ENCODE results near the gene WDR76. TPM values are rescaled to one million over a fixed set of nuclear protein-coding genes. Genes with fewer than 3 reads are reported as not detected.
"Not testable (repeated sequence)": the region's sequence is repeated elsewhere in the genome, so short reads cannot be mapped to it uniquely, and the experiment has no call there.

The WDR76 gene
- total RNA-seq, 2 experiments from 2014 or later: 72.2 to 74.7 TPM

DNA sequence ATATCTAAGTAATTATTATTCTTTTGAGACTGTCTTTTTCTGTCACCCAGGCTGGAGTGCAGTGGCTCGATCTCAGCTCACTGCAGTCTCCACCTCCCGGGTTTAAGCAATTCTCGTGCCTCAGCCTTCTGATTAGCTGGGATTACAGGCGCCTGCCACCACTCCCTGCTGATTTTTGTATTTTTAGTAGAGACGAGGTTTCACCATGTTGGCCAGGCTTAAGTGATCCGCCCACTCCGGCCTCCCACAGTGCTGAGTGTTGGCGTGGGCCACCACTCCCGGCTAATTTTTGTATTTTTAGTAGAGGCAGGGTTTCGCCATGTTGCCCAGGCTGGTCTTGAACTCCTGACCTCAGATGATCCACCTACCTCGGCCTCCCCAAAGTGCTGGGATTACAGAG, 1.5 kb upstream of the WDR76 start:
- not testable (repeated sequence) for H3K9me3 Mint-ChIP-seq, H3K27me3 Mint-ChIP-seq, H3K4me3 Mint-ChIP-seq, DNase-seq
- ChIA-PET POLR2A (interaction anchor here (0.6 to 10.8 kb wide), 11 partner anchors 8 to 901 kb away, joined by 3 to 163 read pairs (median 6); partner anchors contain the start of genes ELL3, HYPK, PDIA3 and SERF2), CTCF (interaction anchor here (0.9 to 1.5 kb wide), 4 partner anchors 25 to 83 kb away, joined by 3 to 6 read pairs (median 4); partner anchors contain the start of genes ELL3, HYPK and SERINC4)
- peaks cover 76% of the 10 kb centered on the region for H3K4me1 Mint-ChIP-seq
- peak overlapping the region; percentile 93 for H3K27ac Mint-ChIP-seq
- H3K36me3 Mint-ChIP-seq (ENCODE audit: low read depth): peaks cover 41% of the 10 kb centered on the region

DNA sequence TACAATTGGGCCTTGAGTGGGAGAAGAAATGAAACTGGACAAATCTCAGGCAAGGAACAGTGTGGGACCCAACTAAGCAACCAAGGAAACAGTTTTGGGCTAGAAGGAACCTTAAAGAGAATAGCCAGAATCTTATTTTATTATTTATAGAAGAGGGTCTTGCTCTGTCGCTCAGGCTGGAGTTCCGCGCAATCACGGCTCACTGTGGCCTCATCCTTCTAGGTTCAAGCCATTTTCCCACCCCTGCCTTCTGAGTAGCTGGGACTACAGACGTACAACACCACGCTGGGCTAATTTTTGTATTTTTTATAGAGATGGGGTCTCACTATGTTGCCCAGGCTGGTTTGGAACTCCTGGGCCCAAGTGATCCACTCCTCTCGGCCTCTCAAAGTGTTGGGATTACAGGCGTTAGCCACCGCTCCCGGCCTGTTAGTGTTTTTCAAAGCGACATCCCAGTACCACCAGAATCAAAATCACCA, 734 bp upstream of the WDR76 start:
- CTCF ChIA-PET: no interaction called here
- Mint-ChIP-seq H3K4me1 (peaks cover 74% of the 10 kb centered on the region), H3K9me3 (peaks cover 3% of the 10 kb centered on the region), H3K27ac (peak overlapping the region; percentile 93), H3K27me3 (no peaks in the 10 kb centered on the region), H3K36me3 (ENCODE audit: low read depth) (peaks cover 41% of the 10 kb centered on the region), H3K4me3 (peak overlapping the region; percentile 90)
- DNase-seq: no peak
- POLR2A ChIA-PET: interaction anchor here (1.7 to 10.8 kb wide), 4 partner anchors 26 to 900 kb away, joined by 3 to 163 read pairs (median 47); partner anchors contain the start of genes HYPK, SERF2 and SERINC4

DNA sequence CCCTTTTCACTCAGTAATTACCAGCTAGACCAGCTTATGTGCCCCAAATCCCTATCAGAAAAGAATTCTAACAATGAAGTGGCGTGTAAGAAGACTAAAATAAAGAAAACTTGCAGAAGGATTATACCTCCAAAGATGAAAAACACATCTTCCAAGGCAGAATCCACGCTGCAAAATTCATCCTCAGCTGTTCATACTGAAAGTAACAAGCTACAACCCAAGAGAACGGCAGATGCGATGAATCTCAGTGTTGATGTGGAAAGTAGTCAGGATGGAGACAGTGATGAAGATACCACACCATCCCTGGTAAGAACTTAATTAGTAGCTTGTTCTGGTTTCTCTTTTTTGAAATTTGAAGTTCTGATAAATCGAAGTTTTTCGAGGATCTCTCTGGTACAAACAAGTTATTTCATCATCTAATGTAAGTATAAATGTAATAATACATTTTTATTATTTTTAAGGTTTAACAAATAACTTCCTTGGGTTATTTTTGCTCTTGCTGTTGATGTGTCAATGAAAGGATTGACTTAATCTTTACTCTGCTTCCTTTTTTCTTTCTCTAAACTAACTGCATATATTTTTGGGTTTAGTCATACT, 1.4 kb downstream of the WDR76 start:
- Mint-ChIP-seq H3K4me3 (peak overlapping the region; percentile 90), H3K27ac (peak overlapping the region; percentile 91), H3K4me1 (peaks cover 69% of the 10 kb centered on the region), H3K27me3 (no peaks in the 10 kb centered on the region), H3K9me3 (peaks cover 3% of the 10 kb centered on the region), H3K36me3 (ENCODE audit: low read depth) (peaks cover 49% of the 10 kb centered on the region)
- ChIA-PET POLR2A (interaction anchor here (0.9 to 10.8 kb wide), 9 partner anchors 8 to 457 kb away, joined by 3 to 163 read pairs (median 7); partner anchors contain the start of genes ELL3, HYPK, PDIA3 and SERF2), CTCF (interaction anchor here (1.3 to 2.3 kb wide), 3 partner anchors 9 to 58 kb away, joined by 5 to 12 read pairs (median 5); no protein-coding TSS in a partner anchor)
- peak; percentile 30 for DNase-seq

DNA sequence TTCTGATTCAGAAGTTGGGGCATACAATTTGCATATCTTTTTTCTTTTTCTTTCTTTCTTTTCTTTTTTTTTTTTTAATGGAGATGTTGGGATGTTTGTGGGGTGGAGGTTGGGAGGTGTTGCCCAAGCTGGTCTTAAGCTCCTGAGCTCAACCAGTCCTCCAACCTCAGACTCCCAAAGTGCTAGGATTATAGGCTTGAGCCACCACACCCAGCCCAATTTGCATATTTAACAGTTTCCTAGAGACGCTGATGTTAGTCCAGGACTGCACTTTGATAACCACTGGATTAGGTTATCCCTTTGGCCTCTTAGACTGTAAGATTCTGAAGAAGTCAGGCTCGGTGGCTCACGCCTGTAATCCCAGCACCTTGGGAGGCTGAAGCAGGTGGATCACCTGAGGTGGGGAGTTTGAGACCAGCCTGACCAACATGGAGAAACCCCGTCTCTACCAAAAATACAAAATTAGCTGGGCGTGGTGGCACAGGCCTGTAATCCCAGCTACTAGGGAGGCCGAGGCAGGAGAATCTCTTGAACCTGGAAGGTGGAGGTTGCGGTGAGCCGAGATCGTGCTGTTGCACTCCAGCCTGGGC, 3.2 kb downstream of the WDR76 start:
- CTCF ChIA-PET: interaction anchor here (2.0 kb wide), 1 partner anchor 53 kb away, joined by 8 read pairs; the partner anchor contains the start of gene ELL3
- Mint-ChIP-seq H3K4me3 (peak overlapping the region; percentile 90), H3K36me3 (ENCODE audit: low read depth) (peaks cover 56% of the 10 kb centered on the region), H3K27ac (peak overlapping the region; percentile 52), H3K4me1 (peaks cover 57% of the 10 kb centered on the region)
- POLR2A ChIA-PET: interaction anchor here (1.9 to 5.1 kb wide), 2 partner anchors 18 to 29 kb away, joined by 4 to 18 read pairs; partner anchors contain the start of genes HYPK and SERINC4
- not testable (repeated sequence) for H3K9me3 Mint-ChIP-seq, H3K27me3 Mint-ChIP-seq, DNase-seq

DNA sequence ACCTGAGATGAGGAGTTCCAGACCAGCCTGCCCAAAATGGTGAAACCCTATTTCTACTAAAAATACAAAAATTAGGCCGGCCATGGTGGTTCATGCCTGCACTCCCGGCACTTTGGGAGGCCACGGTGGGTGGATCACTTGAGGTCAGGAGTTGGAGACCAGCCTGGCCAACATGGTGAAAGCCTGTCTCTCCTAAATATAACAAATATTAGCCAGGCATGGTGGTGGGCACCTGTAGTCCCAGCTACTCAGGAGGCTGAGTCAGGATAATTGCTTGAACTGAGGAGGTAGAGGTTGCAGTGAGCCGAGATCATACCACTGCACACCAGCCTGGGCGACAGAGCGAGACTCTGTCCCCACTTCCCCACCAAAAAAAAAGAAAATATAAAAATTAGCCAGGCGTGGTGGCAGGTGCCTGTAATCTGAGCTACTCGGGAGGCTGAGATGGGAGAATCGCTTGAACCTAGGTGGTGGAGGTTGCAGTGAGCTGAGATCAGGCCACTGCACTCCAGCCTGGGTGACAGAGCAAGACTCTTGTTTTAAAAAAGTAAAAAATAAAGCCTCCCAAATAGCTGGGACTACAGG, 4.0 kb downstream of the WDR76 start:
- DNase-seq, H3K9me3 Mint-ChIP-seq, H3K27me3 Mint-ChIP-seq: not testable (repeated sequence)
- Mint-ChIP-seq H3K27ac (peak overlapping the region; percentile 16), H3K4me1 (peaks cover 52% of the 10 kb centered on the region), H3K36me3 (ENCODE audit: low read depth) (peaks cover 60% of the 10 kb centered on the region), H3K4me3 (peak overlapping the region; percentile 17)
- ChIA-PET CTCF (interaction anchor here (2.0 kb wide), 1 partner anchor 54 kb away, joined by 8 read pairs; the partner anchor contains the start of gene ELL3), POLR2A (interaction anchor here (0.6 to 5.1 kb wide), 12 partner anchors 9 to 1600 kb away, joined by 3 to 20 read pairs (median 4); partner anchors contain the start of genes CTDSPL2, ELL3, HYPK and SERINC4)

DNA sequence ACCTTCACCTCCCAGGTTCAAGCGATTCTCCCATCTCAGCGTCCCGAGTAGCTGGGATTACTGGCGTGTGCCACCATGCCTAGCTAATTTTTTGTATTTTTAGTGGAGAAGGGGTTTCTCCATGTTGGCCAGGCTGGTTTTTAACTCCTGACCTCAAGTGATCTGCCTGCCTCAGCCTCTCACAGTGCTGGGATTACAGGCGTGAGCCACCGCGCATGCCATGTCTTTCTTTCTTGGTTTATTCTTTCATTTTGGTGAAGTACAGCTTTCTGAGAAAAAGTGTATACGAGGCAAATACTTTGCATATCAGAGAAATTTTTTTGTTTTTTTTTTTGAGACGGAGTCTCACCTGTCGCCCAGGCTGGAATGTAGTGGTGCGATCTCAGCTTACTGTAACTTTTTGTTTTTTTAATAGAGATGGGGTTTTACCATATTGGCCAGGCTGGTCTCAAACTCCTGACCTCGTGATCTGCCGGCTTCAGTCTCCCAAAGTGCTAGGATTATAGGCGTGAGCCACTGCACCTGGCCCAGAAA, 4.8 kb downstream of the WDR76 start:
- not testable (repeated sequence) for DNase-seq, H3K27me3 Mint-ChIP-seq, H3K9me3 Mint-ChIP-seq
- Mint-ChIP-seq H3K4me1 (peaks cover 44% of the 10 kb centered on the region), H3K4me3 (peak overlapping the region; percentile 64), H3K36me3 (ENCODE audit: low read depth) (peaks cover 67% of the 10 kb centered on the region), H3K27ac (peak overlapping the region; percentile 74)
- CTCF ChIA-PET: interaction anchor here (0.7 to 2.0 kb wide), 3 partner anchors 55 to 1154 kb away, joined by 3 to 8 read pairs (median 3); partner anchors contain the start of gene ELL3
- POLR2A ChIA-PET: interaction anchor here (0.6 to 5.1 kb wide), 13 partner anchors 10 to 1599 kb away, joined by 3 to 20 read pairs (median 4); partner anchors contain the start of genes CTDSPL2, ELL3, HYPK and SERINC4

DNA sequence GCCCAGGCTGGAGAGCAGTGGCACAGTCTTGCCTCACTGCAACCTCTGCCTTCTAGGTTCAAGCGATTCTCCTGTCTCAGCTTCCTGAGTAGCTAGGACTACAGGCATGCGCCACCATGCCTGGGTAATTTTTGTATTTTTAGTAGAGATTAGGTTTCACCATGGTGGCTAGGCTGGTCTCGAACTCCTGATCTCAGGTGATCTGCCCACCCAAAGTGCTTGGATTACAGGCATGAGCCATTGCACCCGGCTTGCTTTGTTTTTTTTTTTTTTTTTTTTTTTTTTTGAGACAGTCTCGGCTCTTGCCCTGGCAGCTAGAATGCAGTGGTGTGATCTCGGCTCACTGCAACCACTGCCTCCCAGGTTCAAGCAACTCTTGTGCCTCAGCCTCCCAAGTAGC, 5.7 kb downstream of the WDR76 start:
- DNase-seq, H3K27me3 Mint-ChIP-seq, H3K9me3 Mint-ChIP-seq: not testable (repeated sequence)
- Mint-ChIP-seq H3K4me3 (peak overlapping the region; percentile 64), H3K4me1 (peaks cover 45% of the 10 kb centered on the region), H3K27ac (peak overlapping the region; percentile 74), H3K36me3 (ENCODE audit: low read depth) (peaks cover 66% of the 10 kb centered on the region)
- CTCF ChIA-PET: interaction anchor here (0.6 to 1.0 kb wide), 3 partner anchors 8 to 465 kb away, joined by 3 to 4 read pairs (median 3); partner anchors contain the start of gene MFAP1
- POLR2A ChIA-PET: interaction anchor here (1.0 to 5.1 kb wide), 9 partner anchors 8 to 86 kb away, joined by 3 to 20 read pairs (median 4); partner anchors contain the start of genes ELL3, HYPK, MFAP1 and PDIA3

DNA sequence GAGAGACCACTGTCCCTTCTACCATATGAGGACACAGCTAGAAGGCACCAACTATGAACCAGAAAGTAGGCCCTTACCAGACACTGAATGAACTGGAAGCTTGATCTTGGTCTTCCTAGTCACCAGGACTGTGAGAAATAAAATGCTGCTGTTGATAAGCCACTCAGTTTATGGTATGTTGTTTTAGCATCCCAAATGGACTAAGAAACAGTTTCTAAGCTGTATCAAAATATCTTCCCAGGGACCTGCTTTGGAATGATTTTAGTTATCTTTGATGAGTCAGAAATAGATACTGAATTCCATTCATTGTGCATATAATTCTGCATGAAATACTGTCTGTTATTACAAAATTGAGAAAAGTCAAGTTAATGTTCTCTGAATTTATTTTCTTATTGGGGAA, 18.6 kb downstream of the WDR76 start:
- H3K27ac Mint-ChIP-seq: no peak overlapping the region
- ChIA-PET CTCF (no interaction called here), POLR2A (interaction anchor here (1.5 kb wide), 1 partner anchor 10 kb away, joined by 5 read pairs; no protein-coding TSS in a partner anchor)
- H3K4me3 Mint-ChIP-seq: no peak overlapping the region
- no peaks in the 10 kb centered on the region for H3K27me3 Mint-ChIP-seq
- H3K9me3 Mint-ChIP-seq: no peaks in the 10 kb centered on the region
- no peak for DNase-seq
- peaks cover 51% of the 10 kb centered on the region for H3K36me3 Mint-ChIP-seq (ENCODE audit: low read depth)
- peaks cover 4% of the 10 kb centered on the region for H3K4me1 Mint-ChIP-seq

DNA sequence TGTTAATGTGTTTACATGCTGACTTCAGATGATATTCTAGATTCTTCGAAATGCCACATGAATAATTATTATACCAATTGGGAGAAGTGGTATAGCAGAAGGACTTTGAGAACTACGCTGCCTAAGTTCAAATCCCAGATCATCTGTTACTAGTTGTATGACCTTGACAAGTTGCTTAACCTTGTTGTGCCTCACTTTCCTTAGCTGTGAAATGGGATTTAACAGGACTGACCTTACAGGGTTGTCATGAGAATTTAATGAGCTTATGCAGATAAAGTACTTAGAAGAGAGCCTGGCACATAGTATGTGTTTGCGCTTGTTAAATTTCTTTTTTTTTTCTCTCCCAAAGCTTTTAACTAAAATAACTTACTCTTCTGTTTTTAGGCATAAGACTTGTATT, 24.4 kb downstream of the WDR76 start:
- CTCF ChIA-PET: interaction anchor here (0.6 to 0.9 kb wide), 2 partner anchors 30 to 1550 kb away, joined by 3 to 4 read pairs; no protein-coding TSS in a partner anchor
- Mint-ChIP-seq H3K27me3 (no peaks in the 10 kb centered on the region), H3K27ac (no peak overlapping the region), H3K4me1 (peaks cover 2% of the 10 kb centered on the region), H3K4me3 (no peak overlapping the region), H3K36me3 (ENCODE audit: low read depth) (peaks cover 59% of the 10 kb centered on the region), H3K9me3 (no peaks in the 10 kb centered on the region)
- POLR2A ChIA-PET: interaction anchor here (1.0 to 3.5 kb wide), 3 partner anchors 20 to 27 kb away, joined by 3 to 9 read pairs (median 7); partner anchors contain the start of gene MFAP1
- DNase-seq: no peak

DNA sequence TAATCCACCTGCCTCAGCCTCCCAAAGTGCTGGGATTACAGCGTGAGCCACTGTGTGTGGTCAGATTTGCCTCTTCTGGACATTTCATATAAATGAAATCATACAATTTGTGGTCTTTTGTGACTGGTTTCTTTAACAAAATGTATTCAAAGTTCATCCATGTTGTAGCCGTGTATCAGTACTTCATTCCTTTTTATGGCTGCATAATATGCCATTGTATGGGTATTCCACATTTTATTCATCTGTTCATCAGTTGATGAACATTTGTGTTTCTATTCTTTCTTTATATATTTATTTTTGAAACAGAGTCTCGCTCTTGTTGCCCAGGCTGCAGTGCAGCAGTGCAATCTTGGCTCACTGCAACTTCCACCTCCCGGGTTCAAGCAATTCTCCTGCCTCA, 25.8 kb downstream of the WDR76 start:
- Mint-ChIP-seq H3K4me1 (peaks cover 2% of the 10 kb centered on the region), H3K36me3 (ENCODE audit: low read depth) (peaks cover 68% of the 10 kb centered on the region), H3K27ac (no peak overlapping the region), H3K27me3 (no peaks in the 10 kb centered on the region), H3K9me3 (no peaks in the 10 kb centered on the region), H3K4me3 (no peak overlapping the region)
- ChIA-PET CTCF (no interaction called here), POLR2A (interaction anchor here (3.5 kb wide), 1 partner anchor 28 kb away, joined by 9 read pairs; the partner anchor contains the start of gene MFAP1)
- no peak for DNase-seq

DNA sequence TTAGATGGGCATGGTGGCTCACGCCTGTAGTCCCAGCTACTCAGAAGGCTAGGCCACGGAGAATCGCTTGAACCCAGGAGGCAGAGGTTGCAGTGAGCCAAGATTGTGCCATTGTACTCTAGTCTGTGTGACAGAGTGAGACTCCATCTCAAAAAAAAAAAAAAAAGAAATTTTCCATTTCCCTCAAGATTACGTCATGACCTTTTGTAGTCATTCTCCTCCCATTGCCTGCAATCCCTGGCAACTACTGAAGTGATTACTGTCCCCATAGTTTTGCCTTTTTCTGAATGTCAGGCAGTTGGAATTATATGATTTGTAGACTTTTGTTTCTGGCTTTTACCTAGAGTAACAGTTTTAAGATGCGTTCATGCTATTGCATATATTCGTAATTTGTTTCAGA, 28.0 kb downstream of the WDR76 start:
- H3K9me3 Mint-ChIP-seq: no peaks in the 10 kb centered on the region
- H3K4me1 Mint-ChIP-seq: peaks cover 2% of the 10 kb centered on the region
- DNase-seq: no peak
- H3K36me3 Mint-ChIP-seq (ENCODE audit: low read depth): peaks cover 78% of the 10 kb centered on the region
- CTCF ChIA-PET: interaction anchor here (0.7 kb wide), 1 partner anchor 1237 kb away, joined by 4 read pairs; no protein-coding TSS in a partner anchor
- H3K27me3 Mint-ChIP-seq: no peaks in the 10 kb centered on the region
- POLR2A ChIA-PET: interaction anchor here (1.0 kb wide), 1 partner anchor 15 kb away, joined by 4 read pairs; no protein-coding TSS in a partner anchor
- H3K4me3 Mint-ChIP-seq: no peak overlapping the region
- H3K27ac Mint-ChIP-seq: no peak overlapping the region

DNA sequence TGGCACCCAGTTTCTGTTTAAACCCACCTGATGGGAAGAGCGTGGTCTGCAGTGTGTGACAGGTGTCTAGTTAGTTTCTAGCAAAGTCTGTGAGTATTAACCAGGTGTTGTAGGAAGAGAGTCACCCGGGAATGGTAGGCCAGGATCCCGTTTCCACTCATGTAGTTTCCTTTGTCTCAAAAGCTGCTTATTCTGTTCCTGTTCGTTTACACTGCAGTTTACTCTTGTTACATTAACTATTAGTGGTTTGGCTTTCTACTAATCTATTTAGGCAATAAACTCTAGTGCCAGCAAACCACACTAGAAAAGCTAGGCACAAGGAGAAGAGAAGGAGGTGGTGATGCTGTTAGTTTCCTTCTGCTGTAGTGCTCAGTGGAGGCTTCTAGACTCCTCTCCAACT, 32.7 kb downstream of the WDR76 start:
- H3K27me3 Mint-ChIP-seq: no peaks in the 10 kb centered on the region
- no peak for DNase-seq
- ChIA-PET CTCF (no interaction called here), POLR2A (interaction anchor here (2.7 kb wide), 1 partner anchor 34 kb away, joined by 6 read pairs; the partner anchor contains the start of gene MFAP1)
- H3K9me3 Mint-ChIP-seq: no peaks in the 10 kb centered on the region
- peaks cover 2% of the 10 kb centered on the region for H3K4me1 Mint-ChIP-seq
- no peak overlapping the region for H3K4me3 Mint-ChIP-seq
- peaks cover 68% of the 10 kb centered on the region for H3K36me3 Mint-ChIP-seq (ENCODE audit: low read depth)
- H3K27ac Mint-ChIP-seq: no peak overlapping the region

All from activated CD4-positive, alpha-beta memory T cell treated with anti-CD3 and anti-CD28 coated beads, Interleukin-2, amount 10 ng/mL, durations not matched to agents 7 days and 5 days (primary cell).